Endometrial microvascular endothelial cells (primary cell): ENCODE measurements around the gene RPL29. TPM values are rescaled to one million over a fixed set of nuclear protein-coding genes. Genes with fewer than 3 reads are reported as not detected.

Source experiments
- in situ Hi-C: cut with HindIII; loops from 2 replicates; pipeline ENCODE4 v1.10.0; 2017; ENCODE audit warnings: low sequenced_read_pairs, low pct_unique_long_range_greater_than_20kb; ENCODE audit errors: inconsistent ontology term
- total RNA-seq: library from RNA; depleted of rRNA; stranded (reverse); fragments of >200 nt; gene quantifications from one replicate; pipeline ENCODE4 v1.2.3, GENCODE V29; 2015; ENCODE audit errors: inconsistent ontology term

Gene RPL29
- total RNA-seq, 1 donor from 2014 or later = 1,389 TPM

DNA sequence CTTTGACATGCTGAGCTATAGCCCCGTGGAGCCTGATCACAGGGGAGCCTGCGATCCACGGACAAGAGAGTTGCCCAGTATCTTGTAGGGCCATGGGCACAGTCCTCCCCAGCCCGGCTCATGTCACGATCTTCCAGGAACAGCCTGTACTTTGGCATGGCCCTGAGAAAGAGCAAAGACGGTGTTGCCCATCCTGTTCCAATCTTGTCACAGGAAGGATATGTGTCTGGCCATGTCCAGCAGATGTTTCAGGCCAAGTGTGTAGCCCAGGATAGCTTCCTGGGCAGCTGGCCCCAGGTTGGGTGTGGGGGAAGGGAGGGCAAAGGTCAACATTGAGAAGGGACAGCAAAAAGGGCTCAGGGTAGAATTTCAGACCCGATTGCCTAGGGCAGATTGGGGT lies 17.0 kb upstream of the RPL29 start:
- in situ Hi-C loops = no loop called here

DNA sequence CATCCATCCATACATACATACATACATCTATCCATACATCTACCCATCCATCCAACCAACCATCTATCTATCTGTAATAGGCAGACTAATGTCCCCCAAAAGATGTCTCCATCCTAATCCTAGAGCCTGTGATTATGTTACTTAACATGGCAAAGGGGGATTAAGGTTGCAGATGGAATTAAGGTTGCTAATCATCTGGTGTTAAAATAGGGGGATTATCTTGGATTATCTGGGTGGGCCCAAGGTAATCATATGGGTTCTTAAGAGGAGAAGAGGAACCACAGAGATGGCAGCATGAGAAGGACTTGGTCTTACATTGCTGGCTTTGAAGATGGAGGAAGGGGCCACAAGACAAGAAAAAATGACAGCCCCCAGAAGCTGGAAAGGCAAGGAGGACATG lies 14.7 kb upstream of the RPL29 start:
- in situ Hi-C loops = no loop called here

DNA sequence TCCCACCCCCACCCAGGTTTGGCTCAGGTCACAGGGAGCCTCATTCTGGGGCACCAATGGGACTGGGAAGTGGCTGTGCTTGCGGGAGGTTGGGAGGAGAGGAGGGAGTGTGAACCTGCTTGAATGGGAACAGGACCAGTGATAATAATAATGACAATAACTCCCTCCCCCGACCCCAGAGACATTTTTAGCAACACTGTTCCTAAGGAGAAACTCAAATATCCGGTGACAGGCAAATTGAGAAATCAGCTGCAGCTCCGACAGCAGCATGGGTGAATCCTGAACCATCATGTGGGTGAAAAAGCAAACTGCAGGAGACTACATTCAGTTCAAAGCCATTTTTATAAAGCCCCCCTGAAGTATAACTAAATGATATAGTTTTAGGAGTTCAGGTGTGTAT lies 11.6 kb upstream of the RPL29 start:
- in situ Hi-C loops = no loop called here

DNA sequence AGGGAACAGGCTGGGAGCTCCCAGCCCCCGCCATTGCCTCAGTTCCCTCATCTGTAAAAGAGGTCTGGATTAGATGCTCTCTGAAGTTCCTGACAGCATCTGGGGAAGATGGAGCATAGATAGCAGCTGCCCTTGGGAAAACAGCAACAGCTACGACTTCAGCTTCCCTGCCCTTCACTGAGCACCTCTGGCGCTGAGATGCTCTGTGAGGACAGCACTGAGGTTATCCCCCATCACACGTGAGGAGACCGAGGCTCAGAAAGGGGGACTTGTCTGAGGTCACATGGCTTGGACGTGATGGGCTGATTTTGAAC lies 11.1 kb upstream of the RPL29 start:
- in situ Hi-C loops = no loop called here

DNA sequence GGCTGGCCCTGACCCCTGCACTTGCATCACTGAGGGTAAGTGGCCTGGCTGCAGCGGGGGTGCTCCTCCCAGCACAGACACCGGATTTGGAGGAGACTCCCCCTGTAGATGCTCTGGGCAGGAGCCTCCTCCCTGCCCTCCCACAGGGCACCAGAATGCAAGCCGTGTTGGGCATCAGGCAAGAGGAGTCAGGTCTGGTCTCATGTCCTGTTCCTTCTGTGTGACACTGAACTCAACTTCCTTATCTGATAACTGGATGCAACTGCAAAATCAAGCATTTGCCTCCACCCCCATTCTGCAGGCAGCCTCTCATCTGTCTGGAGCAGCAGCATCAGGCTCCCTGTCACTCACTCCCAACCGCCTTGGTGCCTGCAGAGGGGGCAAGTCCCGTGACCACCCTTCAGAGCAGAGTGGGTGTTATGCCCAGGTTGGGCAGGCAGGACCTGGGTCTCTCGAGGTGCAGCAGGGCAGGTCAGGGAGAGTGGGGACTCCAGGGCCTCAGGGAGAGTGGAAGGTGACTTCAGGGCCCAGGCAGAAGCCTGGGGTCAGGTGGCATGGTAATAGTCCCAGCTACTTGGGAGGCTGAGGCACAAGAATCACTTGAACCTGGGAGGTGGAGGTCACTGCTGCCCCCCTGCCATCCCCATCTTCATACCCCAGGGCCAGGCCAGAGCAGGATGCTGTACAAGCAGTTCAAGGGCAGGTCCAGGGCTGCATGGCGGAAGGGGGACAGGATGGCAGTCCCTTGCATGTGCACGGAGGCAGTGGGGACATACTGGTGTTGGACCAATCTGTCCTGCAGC lies 10.5 kb upstream of the RPL29 start:
- in situ Hi-C loops = no loop called here

DNA sequence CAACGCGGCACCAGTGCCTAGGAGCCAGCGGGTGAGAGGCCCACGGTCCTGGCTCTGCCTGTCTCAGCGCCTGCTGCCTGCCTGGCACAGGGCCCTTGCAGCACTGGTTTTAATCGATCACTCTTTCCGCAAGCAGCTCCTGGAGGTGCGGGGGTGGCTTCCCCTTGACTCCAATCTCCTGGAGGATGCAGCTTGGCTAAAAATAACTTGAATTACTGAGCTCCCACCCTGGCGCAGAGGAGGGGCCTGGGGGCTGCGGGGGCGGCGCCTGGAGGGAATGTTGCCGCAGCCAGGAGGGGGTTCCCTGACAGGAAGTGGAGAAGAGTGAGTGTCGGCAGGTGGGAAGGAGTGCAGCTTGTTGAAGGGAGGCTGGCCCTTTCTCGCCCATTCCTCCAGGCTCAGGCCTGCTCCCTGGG lies 9.9 kb upstream of the RPL29 start:
- in situ Hi-C loops = no loop called here

DNA sequence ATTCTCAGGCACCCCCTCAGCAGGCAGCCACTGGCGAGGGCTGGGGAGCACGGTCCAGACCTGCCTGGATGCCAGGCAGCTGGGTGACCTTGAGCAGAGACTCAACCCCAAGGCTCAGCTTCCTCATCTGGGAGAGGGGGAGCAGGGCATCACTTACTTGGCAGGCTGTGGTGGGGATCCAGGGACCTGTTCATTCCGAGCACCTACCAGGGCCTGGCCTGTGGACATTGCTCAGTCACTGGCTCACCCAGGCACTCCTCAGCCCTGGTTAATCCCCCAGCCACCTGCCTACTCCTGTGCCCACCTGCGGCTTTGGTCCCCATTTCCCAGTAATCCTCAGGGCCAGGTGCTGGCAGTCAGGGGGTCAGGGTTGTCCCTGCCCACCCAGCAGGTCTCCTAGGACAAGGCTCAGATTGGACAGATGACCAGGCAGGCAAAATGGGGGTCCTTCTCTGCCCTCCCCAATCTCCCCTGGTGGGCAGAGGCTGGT lies 9.3 kb upstream of the RPL29 start:
- in situ Hi-C loops = no loop called here

DNA sequence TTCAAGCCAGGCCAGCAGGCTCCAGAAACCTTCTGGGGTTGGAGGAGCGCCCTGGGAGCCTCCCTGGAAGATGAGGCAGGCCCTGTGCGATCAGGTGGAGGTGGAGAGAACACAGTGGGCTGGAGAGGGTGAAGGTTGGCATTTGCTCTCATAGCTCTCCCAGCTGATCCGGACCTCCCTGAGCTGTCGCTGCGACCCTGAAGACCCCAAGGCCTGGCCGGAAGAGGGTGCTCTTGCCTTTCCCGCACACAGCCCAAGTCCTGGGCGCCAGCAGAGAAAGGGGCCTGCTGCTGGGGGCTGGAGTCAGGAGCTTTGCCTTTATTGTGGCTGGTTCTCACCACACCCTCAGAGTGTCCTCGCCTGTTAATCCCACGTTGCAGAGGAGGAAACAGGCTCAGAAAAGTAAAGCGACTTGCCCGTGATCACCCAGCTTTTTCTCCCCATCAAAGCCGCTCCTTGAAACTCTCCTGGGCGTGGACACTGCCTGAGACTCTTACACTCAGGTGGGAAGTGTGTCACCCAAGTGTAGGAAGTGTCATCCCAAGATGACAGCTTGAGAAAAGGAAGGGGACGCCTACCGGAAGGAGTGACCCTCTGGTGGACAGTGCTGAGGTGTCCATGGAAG lies 8.6 kb upstream of the RPL29 start:
- in situ Hi-C loops = no loop called here

DNA sequence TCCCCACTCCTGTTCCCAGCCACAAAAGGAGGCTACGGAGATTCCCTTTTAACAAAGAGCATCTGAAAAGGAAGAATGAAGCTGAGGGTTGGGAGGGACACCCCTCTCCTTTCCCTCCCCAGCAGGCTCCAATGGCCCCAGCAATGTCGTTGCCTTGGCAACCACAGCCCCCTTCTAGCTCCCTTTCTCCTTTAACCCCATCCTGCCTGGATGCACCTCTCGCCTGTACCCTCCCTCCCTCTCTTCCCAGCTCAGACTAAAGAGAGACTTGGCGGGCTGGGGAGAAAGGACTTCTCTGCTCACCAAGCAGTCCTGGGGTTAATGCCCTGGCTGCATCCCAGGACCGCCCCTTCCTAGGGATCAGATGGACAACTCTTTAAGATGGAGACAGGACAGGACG lies 7.1 kb upstream of the RPL29 start:
- in situ Hi-C loops = no loop called here

DNA sequence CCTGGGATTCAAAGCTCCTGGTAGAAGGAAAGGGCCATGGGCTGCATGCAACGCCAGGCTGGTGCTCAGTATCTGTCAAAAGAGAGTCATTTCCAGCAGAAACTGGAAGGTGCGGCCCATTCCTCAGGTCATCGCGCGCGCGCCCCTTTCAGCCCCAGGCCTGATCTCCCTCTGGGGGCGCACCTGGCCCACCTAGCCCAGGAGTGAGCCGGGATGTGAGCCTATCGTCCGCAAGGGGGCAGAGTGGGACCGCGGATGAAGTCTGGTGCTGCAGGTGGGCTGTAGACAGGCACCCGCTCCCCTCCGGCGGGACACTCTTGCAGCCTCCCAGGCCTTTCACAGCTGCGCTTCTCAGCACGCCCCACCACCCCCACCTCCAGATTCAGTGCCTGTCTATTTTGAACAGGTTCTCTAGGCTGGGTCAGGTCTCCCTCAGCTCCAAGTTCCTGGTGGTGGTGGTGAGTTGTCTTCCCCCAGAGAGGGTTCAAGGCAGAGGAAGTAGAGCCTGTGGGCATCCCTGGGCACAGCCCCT lies 5.8 kb upstream of the RPL29 start:
- in situ Hi-C loops = no loop called here

DNA sequence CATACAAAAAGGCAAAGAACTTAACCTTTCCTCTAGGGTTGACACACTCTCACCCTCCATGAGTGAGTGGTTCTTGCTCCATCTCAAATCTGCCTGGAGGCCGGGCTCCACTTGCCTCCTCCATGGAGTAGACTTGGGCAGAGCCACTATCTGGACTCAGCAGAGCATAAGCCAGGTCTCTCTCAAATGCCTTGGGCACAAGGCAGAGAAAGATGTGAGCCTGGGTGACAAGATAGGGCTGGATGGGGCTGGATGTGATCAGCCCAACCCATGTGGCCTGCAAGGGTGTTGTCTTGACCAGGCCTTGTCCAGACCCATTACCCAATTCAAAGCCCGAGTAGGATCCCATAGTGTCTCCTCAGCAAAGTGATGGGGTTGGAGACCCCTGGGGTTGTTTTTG lies 4.2 kb upstream of the RPL29 start:
- in situ Hi-C loops = loop anchor here (10.0 kb wide), 1 partner anchor 145 kb away; no protein-coding TSS in a partner anchor

DNA sequence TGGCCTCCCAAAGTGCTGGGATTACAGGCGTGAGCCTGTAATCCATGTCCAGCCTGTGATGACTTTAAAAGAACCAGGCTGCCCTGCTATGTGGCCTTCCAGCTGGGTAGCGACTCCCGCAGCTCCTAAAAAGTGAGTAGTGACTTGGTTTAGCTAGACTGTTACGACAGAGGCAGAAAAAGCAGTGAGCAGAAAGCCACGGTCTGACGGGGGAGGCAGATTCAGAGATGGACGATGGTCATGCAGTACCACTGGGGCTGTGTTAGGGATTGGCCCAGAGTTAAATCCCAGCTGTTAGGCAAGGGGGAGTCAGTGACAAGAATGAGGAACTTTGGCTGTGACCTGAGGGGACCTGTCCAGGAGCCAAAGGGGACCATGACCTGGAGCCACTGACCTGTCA lies 3.1 kb upstream of the RPL29 start:
- in situ Hi-C loops = loop anchor here (10.0 kb wide), 1 partner anchor 146 kb away; no protein-coding TSS in a partner anchor

DNA sequence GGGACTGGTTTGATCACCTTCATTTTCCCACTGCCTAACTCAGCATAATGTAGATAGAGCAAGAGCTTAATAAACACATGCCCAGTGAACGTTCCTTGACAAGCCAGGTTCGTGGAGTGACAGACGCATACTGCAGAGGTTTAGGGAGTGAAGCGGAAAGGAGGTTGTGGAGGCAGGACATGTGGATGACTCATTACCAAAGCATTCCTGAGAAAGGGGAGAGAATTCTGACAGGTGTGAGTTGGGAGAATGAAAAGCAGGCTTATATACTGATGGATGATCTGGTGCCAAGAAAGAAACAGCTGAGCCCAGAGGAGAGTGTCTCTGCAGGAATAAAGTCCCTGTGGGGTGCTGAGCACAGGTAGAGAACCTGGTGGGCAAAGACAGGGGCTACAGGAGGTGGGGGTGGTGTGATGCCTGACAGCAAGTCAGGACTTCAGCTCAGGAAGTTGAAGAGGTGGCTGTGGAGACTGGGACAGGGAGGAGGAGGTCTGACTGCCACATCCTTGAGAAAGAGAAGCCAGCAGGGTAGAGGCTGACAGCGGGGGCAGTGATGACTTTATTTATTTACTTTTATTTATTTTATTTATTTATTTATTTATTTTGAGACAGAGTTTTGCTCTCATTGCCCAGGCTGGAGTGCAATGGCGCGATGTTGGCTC lies 2.4 kb upstream of the RPL29 start:
- in situ Hi-C loops = loop anchor here (10.0 kb wide), 1 partner anchor 147 kb away; no protein-coding TSS in a partner anchor

DNA sequence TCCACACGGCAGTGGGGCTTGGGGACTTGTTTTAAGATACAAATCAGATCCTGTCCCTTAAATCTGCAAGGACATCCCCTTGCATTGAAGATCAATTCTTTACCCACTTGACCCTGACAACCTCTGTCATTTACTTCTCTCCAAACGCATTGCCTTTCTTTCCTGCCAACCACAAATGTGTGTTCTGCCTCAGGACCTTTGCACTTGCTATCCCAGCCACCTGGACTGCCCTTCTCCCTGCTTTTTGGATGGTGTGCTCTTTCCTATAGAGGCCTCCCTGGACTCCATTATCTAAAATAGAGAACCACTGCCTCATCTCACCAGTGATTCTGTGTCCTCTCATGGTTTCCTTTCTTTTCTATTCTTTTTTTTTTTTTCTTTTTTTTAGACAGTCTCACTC lies 1.5 kb upstream of the RPL29 start:
- in situ Hi-C loops = loop anchor here (10.0 kb wide), 1 partner anchor 148 kb away; no protein-coding TSS in a partner anchor

DNA sequence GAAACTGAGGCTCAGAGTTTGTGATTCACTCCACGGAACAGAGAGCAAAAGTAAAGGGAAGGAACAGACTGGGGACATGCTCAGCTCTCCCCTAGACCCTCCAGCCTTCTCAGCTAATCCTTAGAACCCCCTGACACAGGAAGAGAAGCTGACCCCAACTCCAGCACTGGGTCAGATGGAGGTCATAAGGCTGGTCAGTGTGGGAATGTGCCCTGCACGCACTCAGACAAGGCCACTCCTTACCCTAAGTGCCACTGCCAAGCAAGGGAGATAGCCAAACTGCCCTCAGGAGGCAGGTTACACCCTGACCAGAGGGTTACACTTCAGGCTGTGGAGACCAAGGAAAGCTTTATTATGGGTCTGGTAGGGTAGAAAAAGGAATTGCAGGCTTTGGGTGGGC lies 1.2 kb downstream of the RPL29 start:
- in situ Hi-C loops = loop anchor here (10.0 kb wide), 1 partner anchor 150 kb away; no protein-coding TSS in a partner anchor

DNA sequence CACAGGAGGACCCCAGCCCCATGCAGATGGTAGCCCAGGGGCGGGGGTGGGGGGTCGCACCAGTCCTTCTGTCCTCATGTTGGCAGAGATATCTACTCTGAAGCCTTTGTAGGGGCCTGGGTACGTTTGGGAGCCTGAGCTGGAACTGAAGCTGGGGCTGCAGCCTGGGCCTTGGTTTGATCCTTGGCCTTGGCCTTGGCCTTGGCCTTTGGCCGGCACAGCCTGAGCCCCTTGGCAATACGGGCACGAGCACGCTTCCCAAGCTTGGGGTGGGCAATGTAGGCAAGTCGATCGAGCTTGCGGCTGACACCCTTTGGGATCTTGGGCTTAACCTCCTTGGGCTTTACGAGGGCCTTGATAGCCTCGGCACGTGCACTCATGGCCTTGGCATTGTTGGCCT lies 2.0 kb downstream of the RPL29 start:
- in situ Hi-C loops = loop anchor here (10.0 kb wide), 1 partner anchor 151 kb away; no protein-coding TSS in a partner anchor

DNA sequence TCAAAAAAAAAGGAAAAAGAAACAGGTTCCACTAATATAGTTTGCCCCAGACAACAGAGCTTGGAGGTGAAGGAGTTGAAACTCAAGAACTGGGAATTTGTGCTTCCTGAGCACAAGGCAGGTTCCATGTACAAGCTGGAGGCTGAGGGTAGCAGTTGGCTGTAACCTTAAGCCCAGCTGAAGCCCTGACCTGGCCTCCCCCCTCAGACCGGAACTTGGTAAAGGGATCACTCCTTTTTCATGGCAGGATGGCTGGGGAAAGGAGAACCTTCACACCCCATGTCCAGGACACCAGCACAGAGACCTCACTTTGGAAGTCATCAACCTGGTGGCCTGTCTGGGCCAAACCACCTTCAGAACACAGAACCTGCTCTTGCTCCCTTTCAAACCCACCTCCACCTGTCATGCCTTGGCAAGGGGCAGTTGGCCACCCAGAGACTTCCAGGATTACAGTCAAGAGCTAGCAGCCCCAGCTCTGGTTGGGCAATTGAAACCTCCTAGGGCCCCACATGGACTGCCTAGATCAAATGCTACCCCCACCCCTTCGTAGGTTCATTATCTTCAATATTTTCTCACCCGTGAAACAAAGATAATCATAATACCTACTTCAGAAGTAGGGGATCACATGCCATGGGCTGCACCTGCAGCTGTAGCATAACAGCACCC lies 3.5 kb downstream of the RPL29 start:
- in situ Hi-C loops = loop anchor here (10.0 kb wide), 1 partner anchor 153 kb away; no protein-coding TSS in a partner anchor

DNA sequence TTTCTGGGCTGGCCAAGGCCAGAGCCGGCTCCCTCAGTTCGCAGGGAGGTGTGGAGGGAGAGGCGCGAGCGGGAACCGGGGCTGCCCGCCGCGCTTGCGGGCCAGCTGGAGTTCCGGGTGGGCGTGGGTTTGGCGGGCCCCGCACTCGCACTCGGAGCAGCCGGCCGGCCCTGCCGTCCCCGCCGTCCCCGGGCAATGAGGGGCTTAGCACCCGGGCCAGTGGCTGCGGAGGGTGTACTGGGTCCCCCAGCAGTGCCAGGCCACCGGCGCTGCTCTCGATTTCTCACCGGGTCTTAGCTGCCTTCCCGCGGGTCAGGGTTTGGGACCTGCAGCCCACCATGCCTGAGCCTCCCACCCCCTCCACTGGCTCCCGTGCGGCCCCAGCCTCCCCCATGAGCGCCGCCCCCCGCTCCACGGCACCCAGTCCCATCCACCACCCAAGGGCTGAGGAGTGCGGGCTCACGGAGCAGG lies 5.2 kb downstream of the RPL29 start:
- in situ Hi-C loops = loop anchor here (10.0 kb wide), 1 partner anchor 154 kb away; no protein-coding TSS in a partner anchor
